SK-N-MC (cell line): ENCODE data around the gene TAPT1.

Experiments
- FOXP2 ChIP-seq: optimal IDR thresholded peaks from 2 replicates; pipeline ENCODE3; 2011; ENCODE audit warnings: mild to moderate bottlenecking, moderate library complexity; ENCODE audit not compliant: insufficient read depth; ENCODE audit errors: extremely low read length, control extremely low read depth
- POLR2AphosphoS5 ChIP-seq: IDR thresholded peaks from 2 replicates; pipeline ENCODE4 v1.6.1; 2012; ENCODE audit warnings: mild to moderate bottlenecking, low read depth, low read length, borderline replicate concordance

DNA sequence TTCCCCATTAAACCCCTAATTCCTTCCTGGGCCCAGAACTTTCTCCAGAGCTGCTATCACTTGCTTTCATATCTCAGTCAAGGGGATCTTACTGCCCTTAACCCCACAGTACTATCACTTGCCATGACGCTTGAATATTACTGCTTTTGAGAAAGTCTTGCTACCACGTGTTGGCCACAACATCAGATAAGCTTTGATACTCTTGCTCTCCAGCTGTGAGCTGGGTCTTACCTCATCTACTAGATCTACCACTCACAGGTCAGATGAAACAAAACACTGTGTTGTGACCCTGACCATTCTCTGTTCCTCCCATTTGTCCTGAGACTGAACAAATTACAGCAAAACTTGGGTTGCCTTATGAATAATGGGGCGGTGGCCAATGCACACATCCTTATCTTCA, 12.1 kb upstream of the TAPT1 start:
- no peak for TF ChIP-seq FOXP2
- TF ChIP-seq POLR2AphosphoS5: no peak
